OCI-LY7 (cell line): ENCODE data around the gene COLEC12.

Experiments used
- CTCF ChIP-seq: fragments of 200-600 bp; sonication (generic); conservative IDR thresholded peaks from 2 replicates; pipeline ENCODE4 v1.5.1; 2014; ENCODE audit warnings: mild to moderate bottlenecking, antibody characterized with exemption, low read length, moderate library complexity, mixed read lengths
- EZH2phosphoT487 ChIP-seq: fragments of 200-600 bp; sonication (generic); IDR thresholded peaks from 2 replicates; pipeline ENCODE4 v1.6.1; 2018; ENCODE audit warnings: low read depth, borderline replicate concordance, mild to moderate bottlenecking, mixed run types, antibody characterized with exemption, low read length, moderate library complexity, mixed read lengths

DNA sequence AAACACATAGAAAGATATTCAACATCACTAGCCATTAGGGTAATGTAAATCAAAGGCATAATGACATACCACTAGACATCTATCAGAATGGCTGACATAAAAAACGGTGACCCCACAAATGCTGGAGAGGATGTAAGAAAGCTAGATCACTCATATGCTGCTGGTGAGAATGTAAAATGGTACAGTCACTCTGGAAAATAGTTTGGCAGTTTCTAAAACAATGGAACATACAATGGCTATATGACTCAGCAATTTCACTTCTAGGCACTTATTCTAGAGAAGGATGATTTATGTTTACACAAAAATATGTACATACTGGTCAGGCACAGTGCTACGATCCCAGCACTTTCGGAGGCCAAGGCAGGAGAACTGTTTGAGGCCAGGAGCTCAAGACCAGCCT lies 87.3 kb downstream of the COLEC12 start:
- TF ChIP-seq CTCF (no peak), EZH2phosphoT487 (no peak)
